GM19099 (cell line): Measurements from ENCODE around the gene S100B.

ENCODE experiments used
- POLR2A ChIP-seq: IDR thresholded peaks from 3 replicates; pipeline ENCODE4 v1.6.1; 2011; ENCODE audit warnings: low read depth; ENCODE audit not compliant: insufficient read length; ENCODE audit errors: extremely low read depth

Gene S100B

GRCh38 chr21:46617267-46618051, 12.6 kb upstream of the S100B start:
- no peak for TF ChIP-seq POLR2A

DNA sequence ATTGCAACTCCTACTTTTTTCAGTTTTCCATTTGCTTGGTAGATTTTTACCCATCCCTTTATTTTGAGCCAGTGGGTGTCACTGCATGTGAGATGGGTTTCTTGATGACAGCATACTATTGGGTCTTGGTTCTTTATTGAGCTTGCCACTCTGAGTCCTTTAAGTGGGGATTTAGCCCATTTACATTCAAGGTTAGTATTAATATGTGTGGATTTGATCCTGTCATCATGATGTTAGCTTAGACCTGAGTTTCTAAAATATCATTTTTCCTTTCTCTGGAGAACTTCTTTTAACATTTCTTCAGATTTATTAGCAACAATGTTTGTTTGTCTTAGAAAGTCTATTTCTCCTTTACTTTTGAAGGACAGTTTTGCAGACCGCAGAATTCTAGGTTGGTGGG, 11.8 kb upstream of the S100B start:
- TF ChIP-seq POLR2A = no peak

DNA sequence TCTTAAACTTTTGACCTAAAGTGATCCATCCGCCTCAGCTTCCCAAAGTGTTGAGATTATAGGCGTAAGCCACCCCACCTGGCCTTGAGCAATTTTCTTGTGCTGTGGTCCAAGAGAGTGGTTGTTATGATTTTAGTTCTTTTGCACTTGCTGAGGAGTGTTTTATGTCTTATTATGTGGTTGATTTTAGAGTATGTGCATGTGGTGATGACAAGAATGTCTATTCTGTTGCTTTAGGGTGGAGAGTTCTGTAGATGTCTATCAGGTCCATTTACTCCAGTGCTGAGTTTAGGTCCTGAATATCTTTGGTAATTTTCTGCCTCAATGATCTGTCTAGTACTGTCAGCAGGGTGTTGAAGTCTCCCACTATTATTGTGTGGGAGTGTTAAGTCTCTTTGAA, 11.2 kb upstream of the S100B start:
- no peak for TF ChIP-seq POLR2A

DNA sequence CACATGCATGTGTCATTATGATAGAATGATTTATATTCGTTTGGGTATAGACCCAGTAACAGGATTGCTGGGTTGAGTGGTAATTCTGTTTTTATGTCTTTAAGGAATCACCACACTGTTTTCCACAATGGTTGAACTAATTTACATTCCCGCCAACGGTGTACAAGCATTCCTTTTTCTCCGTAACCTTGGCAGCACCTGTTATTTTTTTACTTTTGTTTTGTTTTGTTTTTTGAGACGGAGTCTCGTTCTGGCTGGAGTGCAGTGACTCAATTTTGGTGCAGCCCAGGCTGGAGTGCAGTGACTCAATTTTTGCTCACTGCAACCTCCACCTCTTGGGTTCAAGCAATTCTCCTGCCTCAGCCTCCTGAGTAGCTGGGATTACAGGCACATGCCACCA, 8.5 kb upstream of the S100B start:
- TF ChIP-seq POLR2A = no peak

GRCh38 chr21:46610018-46610701, 5.3 kb upstream of the S100B start:
- no peak for TF ChIP-seq POLR2A

- no peak for TF ChIP-seq POLR2A
Observed at GRCh38 chr21:46608672-46609111, 3.8 kb upstream of the S100B start.

DNA sequence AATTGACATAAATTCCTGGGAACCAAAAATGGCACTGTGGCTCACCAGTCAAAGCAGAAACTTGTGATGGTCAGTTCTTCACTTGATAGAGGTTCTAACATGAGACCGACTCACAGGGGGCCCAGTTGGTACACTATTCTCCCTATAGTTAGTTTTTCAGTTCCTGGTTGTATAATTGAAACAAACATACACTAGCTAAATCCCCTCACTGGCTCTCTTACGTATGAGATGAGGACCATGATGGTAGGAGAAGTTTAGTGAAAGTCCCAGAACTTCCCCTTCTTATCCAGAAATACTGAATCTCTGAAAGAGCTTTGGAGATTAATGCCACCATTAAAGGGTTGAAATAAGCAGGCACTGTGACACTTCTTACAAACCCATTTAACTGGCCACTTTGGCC, 2.8 kb upstream of the S100B start:
- no peak for TF ChIP-seq POLR2A

GRCh38 chr21:46606427-46606813, 1.5 kb upstream of the S100B start:
- no peak for TF ChIP-seq POLR2A

- no peak for TF ChIP-seq POLR2A
Observed at GRCh38 chr21:46605767-46606426, 1.0 kb upstream of the S100B start.

DNA sequence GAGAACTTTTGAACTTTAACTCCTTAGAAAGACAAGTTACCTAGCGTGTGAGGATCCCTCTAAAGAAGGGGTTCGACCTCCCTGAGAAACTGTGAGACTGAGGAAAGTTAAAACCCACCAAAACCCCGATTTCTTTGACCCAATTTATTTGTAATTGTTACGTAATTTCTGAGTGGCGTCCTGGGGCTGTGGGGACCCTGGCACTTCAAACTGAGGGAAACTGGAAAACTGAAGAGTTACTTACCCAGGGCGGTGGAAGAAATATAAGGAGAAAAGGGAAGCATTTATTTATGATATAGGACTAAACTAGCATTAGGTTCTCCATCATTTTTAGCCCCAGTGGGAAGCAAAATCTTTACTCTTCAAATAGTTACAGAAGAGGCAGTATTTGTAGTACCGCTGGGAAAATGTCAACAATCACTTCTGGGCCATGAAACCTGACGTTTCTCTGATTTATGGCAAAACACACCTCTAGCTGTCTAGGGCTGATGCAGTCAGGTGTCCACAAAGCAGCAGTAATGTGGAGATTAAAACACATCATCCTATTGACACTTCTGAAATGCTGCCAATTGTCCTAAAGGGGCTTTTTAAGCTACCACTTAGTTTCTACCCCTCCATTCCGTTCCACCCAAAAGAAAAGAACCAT, 430 bp downstream of the S100B start:
- no peak for TF ChIP-seq POLR2A

DNA sequence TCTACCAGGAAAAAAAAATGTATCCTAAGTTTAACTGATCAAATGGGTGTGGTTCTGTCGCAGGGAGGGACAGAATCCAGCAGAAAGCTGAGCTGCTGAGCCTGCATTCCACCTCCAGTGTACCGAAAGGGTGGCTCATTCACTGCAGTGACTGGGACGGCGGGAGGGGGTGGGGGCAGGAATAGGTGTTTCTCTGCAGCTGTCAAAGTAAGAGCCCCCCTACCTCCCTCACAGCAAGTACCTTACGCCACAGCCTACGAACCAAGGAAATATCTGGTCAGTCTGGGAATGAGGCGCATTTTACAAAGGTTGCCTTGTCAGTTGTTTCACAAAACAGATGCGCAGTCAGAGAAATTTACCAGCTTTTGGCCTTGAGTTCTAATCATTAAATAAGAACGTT, 1.7 kb downstream of the S100B start:
- TF ChIP-seq POLR2A = no peak

- TF ChIP-seq POLR2A = no peak
Observed at GRCh38 chr21:46600978-46601377, 3.9 kb downstream of the S100B start.

GRCh38 chr21:46600305-46600704, 4.6 kb downstream of the S100B start:
- TF ChIP-seq POLR2A = no peak

DNA sequence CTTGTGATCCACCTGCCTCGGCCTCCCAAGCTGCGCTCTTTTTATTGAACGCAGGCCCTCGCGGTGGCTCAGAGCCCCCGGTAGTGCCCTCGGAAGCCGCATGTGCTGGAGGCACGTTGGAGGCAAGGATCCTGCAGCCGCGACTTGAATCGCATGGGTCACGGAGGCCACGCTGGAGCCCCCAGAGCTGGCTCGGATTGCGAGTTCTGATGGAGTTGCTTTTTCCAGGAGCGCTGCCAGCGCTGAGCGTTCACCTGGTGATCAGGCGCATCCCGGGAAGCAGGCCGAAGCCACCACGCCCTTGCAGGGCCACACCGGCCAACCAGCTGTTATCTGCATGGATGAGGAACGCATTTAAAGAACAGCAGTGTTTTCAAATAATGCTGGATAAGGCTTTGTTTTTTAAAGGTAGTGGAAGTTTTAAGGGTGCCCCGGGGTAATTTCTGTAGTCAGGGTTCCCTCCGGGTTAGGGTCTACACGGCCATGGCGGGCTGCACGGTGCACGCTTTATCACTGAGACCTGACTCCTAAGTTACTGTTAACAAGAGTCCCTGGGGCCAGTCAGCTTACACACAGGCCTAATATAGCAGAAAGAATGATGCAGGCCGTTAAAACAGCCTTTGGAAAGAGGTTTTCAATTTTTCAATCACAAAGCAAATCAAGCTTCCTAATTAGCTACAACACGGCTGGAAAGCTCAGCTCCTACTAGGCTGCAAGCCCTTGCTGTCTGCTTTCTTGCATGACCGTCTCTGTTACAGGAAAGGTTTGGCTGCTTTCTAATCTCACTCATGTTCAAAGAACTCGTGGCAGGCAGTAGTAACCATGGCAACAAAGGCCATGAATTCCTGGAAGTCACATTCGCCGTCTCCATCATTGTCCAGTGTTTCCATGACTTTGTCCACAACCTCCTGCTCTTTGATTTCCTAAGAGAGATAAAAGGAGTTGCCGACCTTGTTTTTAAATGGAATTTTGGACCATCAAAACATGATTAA, 6.0 kb downstream of the S100B start:
- TF ChIP-seq POLR2A = no peak
